HUES6 (cell line): ENCODE data around the gene CD244.
"Not testable (repeated sequence)": the region's sequence is repeated elsewhere in the genome, so short reads cannot be mapped to it uniquely, and the experiment has no call there.

Source experiments
- H3K27ac ChIP-seq: 2 replicates; pipeline ENCODE4 v1.7.0; 2013; ENCODE audit warnings: low read depth, mild to moderate bottlenecking, low read length, inconsistent platforms
- H3K27me3 ChIP-seq: 2 replicates; pipeline ENCODE4 v1.6.1; 2013; ENCODE audit warnings: low read length; ENCODE audit not compliant: control insufficient read depth, insufficient read depth
- H3K36me3 ChIP-seq: 2 replicates; pipeline ENCODE4 v1.6.1; 2013; ENCODE audit warnings: low read length; ENCODE audit not compliant: control insufficient read depth, insufficient read depth
- H3K4me1 ChIP-seq: 2 replicates; pipeline ENCODE4 v1.6.1; 2013; ENCODE audit warnings: low read length; ENCODE audit not compliant: control insufficient read depth, insufficient read depth
- H3K4me3 ChIP-seq: 2 replicates; pipeline ENCODE4 v1.5.1; 2013; ENCODE audit warnings: low read depth, low read length
- H3K9ac ChIP-seq: one replicate; pipeline ENCODE4 v1.6.1; 2013; ENCODE audit warnings: mild to moderate bottlenecking, low read length
- H3K9me3 ChIP-seq: 2 replicates; pipeline ENCODE4 v1.6.1; 2013; ENCODE audit warnings: low read depth, low read length; ENCODE audit not compliant: control insufficient read depth, insufficient read depth

CD244 gene

DNA sequence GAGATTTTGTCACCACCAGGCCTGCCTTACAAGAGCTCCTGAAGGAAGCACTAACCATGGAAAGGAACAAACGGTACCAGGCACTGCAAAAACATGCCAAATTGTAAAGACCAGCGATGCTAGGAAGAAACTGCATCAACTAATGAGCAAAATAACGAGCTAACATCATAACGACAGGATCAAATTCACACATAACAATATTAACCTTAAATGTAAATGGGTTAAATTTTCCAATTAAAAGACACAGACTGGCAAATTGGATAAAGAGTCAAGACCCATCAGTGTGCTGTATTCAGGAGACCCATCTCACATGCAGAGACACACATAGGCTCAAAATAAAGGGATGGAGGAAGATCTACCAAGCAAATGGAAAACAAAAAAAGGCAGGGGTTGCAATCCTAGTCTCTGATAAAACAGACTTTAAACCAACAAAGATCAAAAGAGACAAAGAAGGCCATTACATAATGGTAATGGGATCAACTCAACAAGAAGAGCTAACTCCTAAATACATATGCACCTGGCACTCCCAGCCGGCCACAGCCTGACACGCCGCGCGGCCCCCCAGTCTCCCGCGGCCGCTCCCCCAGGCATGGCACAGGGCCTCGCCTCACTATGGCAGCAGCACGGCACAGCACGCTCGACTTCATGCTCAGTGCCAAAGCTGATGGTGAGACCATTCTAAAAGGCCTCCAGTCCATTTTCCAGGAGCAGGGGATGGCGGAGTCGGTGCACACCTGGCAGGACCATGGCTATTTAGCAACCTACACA is 31.9 kb upstream of the CD244 start:
- H3K9me3 ChIP-seq, H3K9ac ChIP-seq, H3K36me3 ChIP-seq, H3K27ac ChIP-seq, H3K4me1 ChIP-seq, H3K4me3 ChIP-seq, H3K27me3 ChIP-seq: not testable (repeated sequence)

DNA sequence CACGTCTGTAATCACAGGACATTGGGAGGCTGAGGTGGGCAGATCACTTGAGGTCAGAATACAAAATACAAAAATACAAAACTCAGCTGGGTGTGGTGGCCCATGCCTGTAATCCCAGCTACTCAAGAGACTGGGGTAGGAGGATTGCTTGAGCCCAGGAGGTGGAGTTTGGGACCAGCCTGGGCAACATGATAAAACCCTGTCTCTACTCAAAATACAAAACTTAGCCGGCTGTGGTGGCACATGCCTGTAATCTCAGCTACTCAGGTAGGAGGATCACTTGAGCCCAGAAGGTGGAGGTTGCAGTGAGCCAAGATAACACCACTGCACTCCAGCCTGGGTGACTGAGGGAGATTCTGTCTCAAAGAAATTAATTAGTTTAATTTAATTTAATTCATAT is 28.8 kb upstream of the CD244 start:
- H3K9ac ChIP-seq = no peak overlapping the region
- no peak overlapping the region for H3K4me3 ChIP-seq
- H3K36me3 ChIP-seq = no peaks in the 10 kb centered on the region
- H3K27ac ChIP-seq = no peak overlapping the region
- no peaks in the 10 kb centered on the region for H3K27me3 ChIP-seq
- 0 out of 2 replicates have a peak, but pooled peaks cover 3% of the 10 kb centered on the region for H3K9me3 ChIP-seq
- H3K4me1 ChIP-seq = no peaks in the 10 kb centered on the region

DNA sequence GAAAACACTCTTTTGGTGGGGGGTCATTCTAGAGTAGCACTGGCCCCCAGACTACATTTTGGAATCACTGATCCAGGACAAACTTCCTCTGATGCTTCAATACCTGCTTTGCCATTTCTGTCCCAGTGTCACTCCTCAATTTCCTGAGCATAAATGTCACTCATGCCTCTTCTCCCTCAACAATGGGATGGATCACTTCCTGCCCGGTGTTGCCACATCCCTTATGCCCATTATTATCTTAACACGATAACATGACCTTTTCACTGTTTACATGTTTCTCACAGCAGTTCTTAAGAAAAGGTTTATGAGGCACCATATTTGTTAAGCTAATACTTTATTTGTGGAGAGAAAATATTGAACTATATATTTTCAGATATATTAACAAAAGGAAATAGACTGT is 26.2 kb upstream of the CD244 start:
- Histone ChIP-seq H3K36me3 (no peaks in the 10 kb centered on the region), H3K4me3 (no peak overlapping the region)

DNA sequence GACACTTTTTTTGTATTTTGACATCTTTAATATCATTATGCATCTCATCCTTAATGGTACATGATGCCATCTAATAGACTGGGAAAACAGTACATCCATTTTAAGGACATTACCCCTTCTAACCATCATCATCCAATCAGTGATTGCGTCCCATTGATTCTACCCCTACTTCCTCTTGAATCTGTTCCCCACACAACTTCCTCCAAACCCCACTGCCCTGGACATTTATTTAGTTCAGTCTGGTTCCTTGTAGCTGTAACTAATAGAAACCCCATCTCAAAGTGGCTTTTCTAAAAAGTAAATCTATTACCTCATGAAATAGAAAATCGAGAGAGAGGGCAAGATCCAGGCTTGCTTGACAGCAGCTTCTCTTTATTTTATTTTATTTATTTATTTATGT is 24.4 kb upstream of the CD244 start:
- Histone ChIP-seq H3K4me1 (no peaks in the 10 kb centered on the region), H3K9me3 (no peaks in the 10 kb centered on the region), H3K9ac (no peak overlapping the region), H3K27me3 (no peaks in the 10 kb centered on the region), H3K27ac (no peak overlapping the region), H3K4me3 (no peak overlapping the region), H3K36me3 (no peaks in the 10 kb centered on the region)

More for the DNA sequence above, 26.2 kb upstream of the CD244 start:
- Histone ChIP-seq H3K4me1 (no peaks in the 10 kb centered on the region), H3K27me3 (no peaks in the 10 kb centered on the region), H3K27ac (no peak overlapping the region), H3K9ac (no peak overlapping the region), H3K9me3 (0 out of 2 replicates have a peak, but pooled peaks cover 3% of the 10 kb centered on the region)

DNA sequence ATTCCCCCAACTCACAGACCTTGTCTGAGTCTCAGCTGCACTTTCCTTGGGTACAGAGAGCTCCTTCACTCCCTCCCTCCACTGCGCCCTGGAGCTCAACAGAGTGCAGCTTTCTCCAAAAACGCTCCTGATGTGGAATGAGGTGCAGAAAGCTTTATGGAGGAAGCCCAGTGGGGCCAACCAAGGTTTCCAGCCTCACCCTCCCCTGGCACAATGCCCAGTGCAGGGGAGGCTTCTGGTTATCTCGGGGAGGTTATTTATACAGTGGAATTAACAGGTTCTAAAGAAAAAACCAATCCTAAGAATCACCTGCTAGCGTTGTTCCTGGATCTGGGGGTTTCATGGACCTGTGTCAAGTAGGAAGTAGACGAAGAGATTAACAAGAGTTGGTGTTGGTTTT is 22.4 kb upstream of the CD244 start, which contains the start of gene ITLN1:
ITLN1 (minus strand) TSS at position 139 of the 400 bp plus-strand sequence. CDS start 303 bp downstream, outside the sequence.
- Histone ChIP-seq H3K27ac (no peak within 1 kb of the TSS), H3K9me3 (no peaks in the 10 kb centered on the region), H3K9ac (no peak within 1 kb of the TSS), H3K27me3 (no peaks in the 10 kb centered on the region), H3K4me3 (no peak within 1 kb of the TSS), H3K4me1 (no peaks in the 10 kb centered on the region), H3K36me3 (no peaks in the 10 kb centered on the region)

DNA sequence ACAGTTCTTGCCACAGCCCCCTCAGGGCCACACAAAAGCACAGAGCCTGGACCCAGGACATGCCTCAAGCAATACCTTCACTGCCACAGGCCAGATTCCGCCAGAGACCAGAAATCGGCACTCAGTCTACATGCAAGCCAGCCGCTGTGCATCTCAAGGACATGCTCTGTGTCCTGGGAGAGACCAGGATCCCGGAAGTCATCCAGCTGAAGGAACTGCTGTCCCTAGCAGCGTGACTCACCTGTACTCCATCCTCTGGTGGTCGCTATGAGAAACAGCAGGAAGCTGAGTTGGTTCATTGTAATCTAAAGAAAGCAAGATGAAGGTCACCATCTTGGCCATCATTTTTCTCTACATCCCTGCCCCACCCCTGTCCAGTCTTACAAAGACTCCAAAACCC is 21.9 kb upstream of the CD244 start:
- Histone ChIP-seq H3K4me3 (no peak overlapping the region), H3K27me3 (no peaks in the 10 kb centered on the region), H3K36me3 (no peaks in the 10 kb centered on the region), H3K4me1 (no peaks in the 10 kb centered on the region), H3K9ac (no peak overlapping the region), H3K27ac (no peak overlapping the region), H3K9me3 (no peaks in the 10 kb centered on the region)

DNA sequence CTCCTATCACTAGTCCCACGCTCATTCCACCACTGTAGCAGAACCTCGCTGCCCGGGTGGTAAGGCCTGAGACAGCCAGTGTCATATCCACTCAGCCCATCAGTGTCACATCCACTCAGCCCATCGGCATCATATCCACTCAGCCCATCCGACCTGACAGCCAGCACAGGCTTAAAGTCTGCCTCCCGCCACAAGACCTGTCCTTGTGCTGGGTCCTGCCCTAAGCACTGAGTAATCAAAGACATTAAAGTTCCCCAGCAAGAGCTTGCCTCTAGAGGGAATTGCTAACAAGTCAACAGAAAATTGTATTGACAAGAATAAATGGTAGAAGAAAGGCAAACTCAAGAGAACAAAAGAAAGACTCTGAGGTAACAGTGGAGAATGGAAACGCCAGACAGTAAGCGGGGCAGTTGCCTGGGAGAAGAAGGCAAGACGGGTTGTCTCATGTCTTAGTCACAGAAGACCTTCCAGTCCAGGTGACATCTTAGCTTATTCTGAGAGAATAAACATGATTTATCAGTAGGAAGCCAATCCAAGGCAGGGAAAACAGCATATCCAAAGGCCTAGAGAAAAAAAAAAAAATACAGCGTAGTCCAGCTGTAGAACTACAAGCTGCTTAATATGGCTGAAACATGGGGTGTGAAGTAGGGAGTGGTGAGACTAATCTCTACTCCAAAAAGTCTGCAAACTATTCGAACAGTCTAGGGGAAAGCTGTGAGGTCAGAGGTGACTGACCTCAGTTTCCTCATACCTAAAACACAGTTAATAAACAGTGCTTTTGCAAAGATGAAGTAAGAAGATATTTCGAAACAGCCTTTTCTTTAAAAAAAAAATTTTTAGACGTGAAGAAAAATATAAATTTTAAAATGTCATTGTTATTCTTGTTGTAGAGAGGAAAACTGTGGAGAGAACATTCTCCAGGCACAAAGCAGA is 21.2 kb upstream of the CD244 start:
- no peaks in the 10 kb centered on the region for H3K4me1 ChIP-seq
- no peak overlapping the region for H3K4me3 ChIP-seq
- H3K9ac ChIP-seq = no peak overlapping the region
- no peaks in the 10 kb centered on the region for H3K36me3 ChIP-seq
- H3K27me3 ChIP-seq = no peaks in the 10 kb centered on the region
- H3K9me3 ChIP-seq = no peaks in the 10 kb centered on the region
- H3K27ac ChIP-seq = no peak overlapping the region

DNA sequence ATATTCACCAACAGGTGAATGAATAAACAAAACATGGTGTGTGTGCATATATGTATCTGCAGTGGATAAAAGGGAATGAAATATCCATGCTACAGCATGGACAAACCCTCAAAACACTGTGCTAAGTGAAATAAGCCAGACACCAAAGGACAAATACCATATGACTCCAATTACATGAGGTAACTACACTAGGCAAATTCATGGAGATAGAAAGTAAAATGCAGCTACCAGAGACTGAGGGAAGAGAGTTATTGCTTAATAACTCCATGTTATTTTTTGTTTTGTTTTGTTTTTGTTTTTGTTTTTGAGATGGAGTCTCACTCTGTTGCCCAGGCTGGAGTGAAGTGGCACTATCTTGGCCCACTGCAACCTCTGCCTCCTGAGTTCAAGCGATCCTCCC is 19.9 kb upstream of the CD244 start:
- H3K27ac ChIP-seq = no peak overlapping the region
- no peaks in the 10 kb centered on the region for H3K9me3 ChIP-seq
- H3K4me1 ChIP-seq = no peaks in the 10 kb centered on the region
- no peaks in the 10 kb centered on the region for H3K36me3 ChIP-seq
- no peaks in the 10 kb centered on the region for H3K27me3 ChIP-seq
- no peak overlapping the region for H3K4me3 ChIP-seq
- H3K9ac ChIP-seq = no peak overlapping the region

DNA sequence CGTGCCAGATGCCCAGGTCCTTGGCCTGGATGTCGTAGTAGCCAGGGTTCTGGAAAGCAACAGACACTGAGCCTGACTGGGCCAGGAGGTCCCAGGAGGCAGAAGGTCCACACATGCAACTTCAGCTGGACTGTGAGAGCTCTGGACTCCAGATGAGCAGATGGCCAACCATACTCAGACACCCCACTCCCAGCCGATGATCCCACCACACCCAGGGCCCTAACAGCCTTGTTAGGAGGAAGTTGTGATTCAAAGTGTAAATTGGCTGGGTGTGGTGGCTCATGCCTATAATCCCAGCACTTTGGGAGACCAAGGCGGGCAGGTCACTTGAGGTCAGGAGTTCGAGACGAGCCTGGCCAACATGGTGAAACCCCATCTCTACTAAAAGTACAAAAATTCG is 18.6 kb upstream of the CD244 start:
- not testable (repeated sequence) for H3K27me3 ChIP-seq, H3K36me3 ChIP-seq, H3K9ac ChIP-seq, H3K27ac ChIP-seq, H3K4me3 ChIP-seq, H3K9me3 ChIP-seq, H3K4me1 ChIP-seq

DNA sequence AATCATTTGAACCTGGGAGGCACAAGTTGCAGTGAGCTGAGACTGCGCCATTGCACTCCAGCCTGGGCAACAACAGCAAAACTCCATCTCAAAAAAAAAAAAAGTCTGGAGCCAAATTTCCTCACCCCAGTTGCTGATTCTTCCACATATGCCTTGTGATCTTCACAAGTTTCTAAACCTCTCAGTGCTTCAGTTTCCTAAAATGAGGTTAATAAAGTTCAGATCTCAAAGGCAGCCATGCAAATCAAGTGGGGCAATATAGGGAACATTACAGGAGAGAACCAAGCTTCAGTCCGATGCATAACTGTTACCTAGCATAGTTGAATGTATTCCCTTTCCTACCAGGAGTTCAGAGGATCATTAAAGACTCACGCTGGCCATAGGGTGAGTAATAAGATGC is 17.5 kb upstream of the CD244 start:
- no peak overlapping the region for H3K9ac ChIP-seq
- H3K9me3 ChIP-seq = no peaks in the 10 kb centered on the region
- no peak overlapping the region for H3K4me3 ChIP-seq
- H3K27me3 ChIP-seq = no peaks in the 10 kb centered on the region
- H3K27ac ChIP-seq = no peak overlapping the region
- H3K36me3 ChIP-seq = no peaks in the 10 kb centered on the region
- H3K4me1 ChIP-seq = no peaks in the 10 kb centered on the region

DNA sequence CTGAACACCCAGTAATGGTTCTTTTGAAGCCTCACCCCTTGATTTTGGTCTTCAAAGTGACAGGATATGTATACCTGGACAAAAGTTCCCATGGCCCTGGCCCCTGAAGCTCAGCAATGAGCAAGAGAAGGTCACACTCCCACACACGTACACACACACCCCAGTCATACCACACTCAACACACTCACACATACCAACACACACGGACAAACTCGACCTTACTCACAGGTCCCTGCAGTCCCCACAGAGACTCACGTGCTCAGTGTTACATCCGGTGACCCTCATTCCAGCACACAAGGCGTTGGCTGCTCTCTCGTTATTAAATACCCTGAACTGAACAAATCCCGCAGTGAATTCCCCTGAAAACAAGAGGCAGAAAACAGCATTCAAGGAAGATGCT is 16.4 kb upstream of the CD244 start:
- Histone ChIP-seq H3K9me3 (no peaks in the 10 kb centered on the region), H3K4me3 (no peak overlapping the region), H3K27me3 (no peaks in the 10 kb centered on the region), H3K27ac (no peak overlapping the region), H3K9ac (no peak overlapping the region), H3K4me1 (no peaks in the 10 kb centered on the region), H3K36me3 (no peaks in the 10 kb centered on the region)
